HG03196 (cell line): ENCODE results near the gene ICAM1.
"Not testable (repeated sequence)": the region's sequence is repeated elsewhere in the genome, so short reads cannot be mapped to it uniquely, and the experiment has no call there.

Source experiments
- ATAC-seq: cut with Tn5 transposase; IDR thresholded peaks from one replicate; pipeline ENCODE4 v1.9.1; 2021; ENCODE audit not compliant: unreplicated experiment

ICAM1 gene

DNA sequence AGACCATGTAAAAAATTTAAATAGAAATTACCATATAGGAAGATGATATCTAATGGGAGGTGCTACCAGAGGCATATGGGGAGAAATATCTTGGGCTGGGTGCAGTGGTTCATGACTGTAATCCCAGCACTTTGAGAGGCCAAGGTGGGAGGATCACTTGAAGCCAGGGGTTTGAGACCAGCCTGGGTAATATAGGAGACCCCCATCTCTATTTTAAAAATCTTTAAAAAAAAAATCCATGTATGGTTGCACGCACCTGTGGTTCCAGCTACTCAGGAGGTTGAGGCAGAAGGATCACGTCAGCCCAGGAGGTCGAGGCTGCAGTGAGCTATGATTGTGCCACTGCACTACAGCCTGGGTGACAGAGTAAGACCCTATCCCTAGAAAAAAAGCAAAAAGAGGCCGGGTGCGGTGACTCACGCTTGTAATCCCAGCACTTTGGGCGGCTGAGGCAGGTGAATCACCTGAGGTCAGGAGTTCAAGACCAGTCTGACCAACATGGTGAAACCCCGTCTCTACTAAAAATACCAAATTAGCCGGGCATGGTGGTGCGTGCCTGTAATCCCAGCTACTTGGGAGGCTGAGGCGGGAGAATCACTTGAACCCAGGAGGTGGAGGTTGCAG is 29.0 kb upstream of the ICAM1 start:
- ATAC-seq, result not testable (repeated sequence)

DNA sequence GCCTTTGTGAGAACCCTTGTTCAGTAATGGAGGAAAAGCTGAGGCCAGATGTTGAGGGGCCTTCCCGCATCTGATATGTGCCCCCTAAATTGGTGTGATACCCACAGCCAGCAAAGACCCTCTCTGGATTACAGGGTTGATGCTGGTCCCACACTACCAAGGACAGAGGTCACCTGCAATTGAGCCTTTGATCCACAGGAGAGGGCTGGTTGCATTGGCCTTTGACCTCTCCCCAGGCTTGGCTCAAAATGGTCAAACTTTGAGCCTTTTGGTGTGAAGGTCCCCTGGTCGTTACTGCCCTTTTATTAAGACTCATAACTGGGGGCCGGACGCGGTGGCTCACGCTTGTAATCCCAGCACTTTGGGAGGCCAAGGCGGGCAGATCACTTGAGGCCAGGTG is 27.3 kb upstream of the ICAM1 start:
- ATAC-seq, result no peak

GRCh38 chr19:10245189-10245939 is 25.6 kb upstream of the ICAM1 start:
- ATAC-seq, result no peak

GRCh38 chr19:10246511-10246910 is 24.4 kb upstream of the ICAM1 start:
- ATAC-seq, result no peak

GRCh38 chr19:10251792-10252694 is 18.9 kb upstream of the ICAM1 start, which contains the start of gene MRPL4:
MRPL4 (plus strand) TSS chr19:10252214; CDS start chr19:10252254, 40 bp downstream.
- peak; percentile 81 for ATAC-seq

GRCh38 chr19:10252707-10253106 is 18.2 kb upstream of the ICAM1 start:
- no peak for ATAC-seq

GRCh38 chr19:10254244-10254643 is 16.7 kb upstream of the ICAM1 start:
- no peak for ATAC-seq

DNA sequence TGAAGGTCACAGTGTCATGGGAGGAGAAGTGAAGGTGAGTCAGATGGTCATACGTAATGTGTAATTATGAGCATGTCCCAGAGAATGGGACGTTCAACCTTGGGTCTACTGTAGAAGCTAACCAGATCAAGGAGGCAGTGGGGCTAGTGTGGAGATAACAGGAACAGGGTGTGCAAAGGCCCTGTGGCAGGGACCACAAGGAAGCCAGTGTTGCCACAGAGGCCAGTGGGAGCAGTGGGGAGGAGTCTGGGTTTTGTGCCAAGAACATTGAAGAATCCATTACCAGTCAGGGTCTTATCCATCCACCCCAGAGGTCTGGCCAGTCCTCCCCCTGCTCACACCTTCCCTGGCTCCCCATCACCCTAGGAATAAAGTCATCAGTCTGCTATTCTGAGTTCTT is 15.6 kb upstream of the ICAM1 start:
- no peak for ATAC-seq

GRCh38 chr19:10256551-10256950 is 14.4 kb upstream of the ICAM1 start:
- ATAC-seq, result no peak

GRCh38 chr19:10256970-10257615 is 13.8 kb upstream of the ICAM1 start:
- ATAC-seq, result no peak

GRCh38 chr19:10258080-10258710 is 12.7 kb upstream of the ICAM1 start:
- no peak for ATAC-seq

GRCh38 chr19:10259162-10259905 is 11.6 kb upstream of the ICAM1 start:
- ATAC-seq, result no peak

DNA sequence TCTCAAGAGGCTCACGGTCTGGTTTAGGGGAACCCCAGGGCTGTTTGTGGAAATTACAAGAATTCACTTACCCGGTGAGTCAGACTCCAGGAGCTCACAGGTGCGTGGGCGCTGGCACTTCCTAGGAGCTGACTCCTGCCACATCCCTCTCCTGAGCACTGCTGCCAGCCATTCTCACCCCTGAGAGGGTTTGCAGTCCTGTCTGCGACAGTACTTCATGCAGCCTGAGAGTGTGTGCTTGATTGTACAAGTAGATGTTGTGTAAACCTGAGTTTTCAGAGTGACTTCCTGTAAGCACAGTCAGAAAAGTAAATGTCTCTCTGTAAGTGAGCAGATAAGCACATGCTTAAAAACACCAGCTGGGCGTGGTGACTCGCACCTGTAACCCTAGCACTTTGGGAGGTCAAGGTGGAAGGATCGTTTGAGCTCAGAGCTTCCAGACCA is 10.8 kb upstream of the ICAM1 start:
- ATAC-seq, result no peak

DNA sequence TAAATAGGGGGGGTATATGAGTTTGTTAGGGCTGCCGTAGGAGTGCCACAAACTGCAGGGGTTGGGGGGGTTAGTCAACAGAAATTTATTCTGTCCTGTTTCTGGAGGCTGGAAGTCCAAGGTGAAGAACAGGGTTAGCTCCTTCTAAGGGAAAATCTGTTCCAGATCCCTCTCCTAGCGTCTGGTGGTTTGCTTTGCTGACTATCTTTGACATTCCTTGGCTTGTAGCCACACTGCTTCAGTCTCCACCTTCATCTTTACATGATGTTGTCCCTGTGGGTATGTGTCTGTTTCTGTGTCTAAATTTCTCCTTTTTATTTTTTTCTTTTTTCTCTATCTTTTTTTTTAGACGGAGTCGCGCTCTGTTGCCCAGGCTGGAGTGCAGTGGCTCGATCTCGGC is 8.1 kb upstream of the ICAM1 start:
- ATAC-seq, result no peak

GRCh38 chr19:10266706-10267105 is 4.2 kb upstream of the ICAM1 start:
- ATAC-seq, result no peak

- no peak for ATAC-seq
These were observed 2.8 kb upstream of the ICAM1 start for GRCh38 chr19:10268071-10268470.

GRCh38 chr19:10269333-10270179 is 1.4 kb upstream of the ICAM1 start:
- ATAC-seq, result no peak

DNA sequence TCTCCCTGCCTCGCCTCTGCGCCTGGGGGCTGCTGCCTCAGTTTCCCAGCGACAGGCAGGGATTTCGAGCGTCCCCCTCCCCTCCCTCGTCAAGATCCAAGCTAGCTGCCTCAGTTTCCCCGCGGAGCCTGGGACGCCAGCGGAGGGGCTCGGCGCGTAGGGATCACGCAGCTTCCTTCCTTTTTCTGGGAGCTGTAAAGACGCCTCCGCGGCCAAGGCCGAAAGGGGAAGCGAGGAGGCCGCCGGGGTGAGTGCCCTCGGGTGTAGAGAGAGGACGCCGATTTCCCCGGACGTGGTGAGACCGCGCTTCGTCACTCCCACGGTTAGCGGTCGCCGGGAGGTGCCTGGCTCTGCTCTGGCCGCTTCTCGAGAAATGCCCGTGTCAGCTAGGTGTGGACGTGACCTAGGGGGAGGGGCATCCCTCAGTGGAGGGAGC is 722 bp upstream of the ICAM1 start:
- peak; percentile 38 for ATAC-seq

DNA sequence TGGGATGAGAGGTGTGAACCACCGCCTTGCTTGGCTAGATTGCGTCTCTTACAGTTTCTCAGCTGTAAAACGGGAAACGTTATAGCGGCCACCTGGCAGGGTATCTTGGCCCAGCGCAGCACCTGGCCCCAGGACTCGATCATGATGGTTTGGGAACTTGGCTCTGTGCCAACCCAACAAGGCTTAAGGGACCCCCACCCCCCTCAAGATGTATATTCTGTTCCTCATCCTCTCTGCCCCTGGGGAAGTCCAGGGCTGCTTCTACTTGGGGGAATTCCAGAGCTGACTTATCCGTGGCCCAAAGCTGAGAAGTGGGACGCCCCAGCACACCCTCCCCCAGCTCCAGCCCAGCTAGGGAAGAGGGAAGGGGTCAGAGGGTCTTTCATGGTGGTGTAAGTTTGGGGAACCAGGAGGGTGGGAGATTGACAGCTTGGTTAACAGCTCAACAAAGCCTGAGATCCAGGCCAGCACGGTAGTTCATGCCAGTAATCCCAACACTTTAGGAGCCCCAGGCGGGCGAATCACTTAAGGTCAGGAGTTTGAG is 695 bp downstream of the ICAM1 start:
- peak; percentile 29 for ATAC-seq
